Measurements from ENCODE around the gene SMIM36.

SMIM36 gene

GRCh38 chr17:55440391-55440790 is 70.9 kb downstream of the SMIM36 start:
- Histone ChIP-seq H3K79me2 (ENCODE audit: insufficient read depth, low read depth) (no peaks in the 10 kb centered on the region), H2AFZ (ENCODE audit: low read depth) (no peak overlapping the region), H4K20me1 (ENCODE audit: insufficient read depth) (no peaks in the 10 kb centered on the region), H3K4me3 (IDR thresholded peaks at IDR 0.05; ENCODE audit: insufficient read depth, low read depth, low read length) (no peak overlapping the region), H3K9ac (no peak overlapping the region), H3K27me3 (ENCODE audit: insufficient read depth, low read depth) (no peaks in the 10 kb centered on the region), H3K36me3 (ENCODE audit: insufficient read depth) (no peaks in the 10 kb centered on the region), H3K4me1 (ENCODE audit: low read depth, poor library complexity, severe bottlenecking) (peaks cover 20% of the 10 kb centered on the region), H3K27ac (no peak overlapping the region), H3K4me2 (no peak overlapping the region)
- TF ChIP-seq CTCF (conservative IDR thresholded peaks at IDR 0.05; ENCODE audit: low read depth, low read length): no peak

GRCh38 chr17:55437159-55437605 is 74.1 kb downstream of the SMIM36 start:
- no peak overlapping the region; the same call in 1 of the 2 replicates for H3K9ac ChIP-seq
- peaks cover 20% of the 10 kb centered on the region for H3K4me1 ChIP-seq (ENCODE audit: low read depth, poor library complexity, severe bottlenecking)
- H3K79me2 ChIP-seq (ENCODE audit: insufficient read depth, low read depth): no peaks in the 10 kb centered on the region
- H4K20me1 ChIP-seq (ENCODE audit: insufficient read depth): no peaks in the 10 kb centered on the region
- peak overlapping the region; percentile 76 for H3K4me2 ChIP-seq
- no peaks in the 10 kb centered on the region for H3K27me3 ChIP-seq (ENCODE audit: insufficient read depth, low read depth)
- no peak overlapping the region for H3K4me3 ChIP-seq (IDR thresholded peaks at IDR 0.05; ENCODE audit: insufficient read depth, low read depth, low read length)
- H3K27ac ChIP-seq: peak overlapping the region; percentile 43; the same call in 1 of the 2 replicates
- H2AFZ ChIP-seq (ENCODE audit: low read depth): peak overlapping the region; percentile 44; the same call in 1 of the 2 replicates
- TF ChIP-seq CTCF (conservative IDR thresholded peaks at IDR 0.05; ENCODE audit: low read depth, low read length): no peak
- H3K36me3 ChIP-seq (ENCODE audit: insufficient read depth): no peaks in the 10 kb centered on the region

GRCh38 chr17:55436224-55437158 is 74.8 kb downstream of the SMIM36 start:
- Histone ChIP-seq H3K36me3 (ENCODE audit: insufficient read depth) (no peaks in the 10 kb centered on the region), H3K79me2 (ENCODE audit: insufficient read depth, low read depth) (no peaks in the 10 kb centered on the region), H4K20me1 (ENCODE audit: insufficient read depth) (no peaks in the 10 kb centered on the region), H3K9ac (no peak overlapping the region; the same call in 1 of the 2 replicates), H2AFZ (ENCODE audit: low read depth) (peak overlapping the region; percentile 44; the same call in 1 of the 2 replicates), H3K27ac (peak overlapping the region; percentile 43; the same call in 1 of the 2 replicates), H3K4me3 (IDR thresholded peaks at IDR 0.05; ENCODE audit: insufficient read depth, low read depth, low read length) (no peak overlapping the region), H3K27me3 (ENCODE audit: insufficient read depth, low read depth) (no peaks in the 10 kb centered on the region), H3K4me1 (ENCODE audit: low read depth, poor library complexity, severe bottlenecking) (peaks cover 20% of the 10 kb centered on the region), H3K4me2 (peak overlapping the region; percentile 76)
- no peak for TF ChIP-seq CTCF (conservative IDR thresholded peaks at IDR 0.05; ENCODE audit: low read depth, low read length)

- Histone ChIP-seq H3K36me3 (ENCODE audit: insufficient read depth) (no peaks in the 10 kb centered on the region), H3K27me3 (ENCODE audit: insufficient read depth, low read depth) (no peaks in the 10 kb centered on the region), H3K4me1 (ENCODE audit: low read depth, poor library complexity, severe bottlenecking) (peaks cover 24% of the 10 kb centered on the region), H2AFZ (ENCODE audit: low read depth) (no peak overlapping the region), H3K27ac (no peak overlapping the region), H3K4me2 (no peak overlapping the region), H3K4me3 (IDR thresholded peaks at IDR 0.05; ENCODE audit: insufficient read depth, low read depth, low read length) (no peak overlapping the region), H3K9ac (no peak overlapping the region), H4K20me1 (ENCODE audit: insufficient read depth) (no peaks in the 10 kb centered on the region), H3K79me2 (ENCODE audit: insufficient read depth, low read depth) (no peaks in the 10 kb centered on the region)
- TF ChIP-seq CTCF (conservative IDR thresholded peaks at IDR 0.05; ENCODE audit: low read depth, low read length): no peak
Measured at GRCh38 chr17:55435408-55435807, 75.8 kb downstream of the SMIM36 start.
